MCF 10A (cell line): Measurements from ENCODE around the gene PATL2. TPM values are rescaled to one million over a fixed set of nuclear protein-coding genes. Genes with fewer than 3 reads are reported as not detected.

Experiments used
- BruUV-seq: library from RNA; stranded (reverse); fragments of 400-500 nt; replicated peaks from 2 replicates; lab custom pipeline; 2021; lab: Mats Ljungman, UMichigan
- CTCF ChIA-PET: fragments of 300-600 bp; sonication (Branson Sonifier 250); formaldehyde crosslinking; extraction: SDS; loops from one replicate; lab custom pipeline; 2021; ENCODE audit warnings: antibody characterized with exemption, inconsistent platforms; lab: Yijun Ruan, JAX
- POLR2A ChIA-PET: fragments of 300-600, 350-650 bp; sonication (Branson Sonifier 250); formaldehyde crosslinking; extraction: SDS; loops from one replicate; lab custom pipeline; 2020; ENCODE audit warnings: antibody characterized with exemption, inconsistent platforms; lab: Yijun Ruan, JAX
- DNase-seq: peaks from one replicate; pipeline ENCODE4 v3.0.0-alpha.2; 2018; ENCODE audit not compliant: unreplicated experiment
- H3K27ac Mint-ChIP-seq: one replicate; pipeline ENCODE4 v1.8.0; 2022; ENCODE audit warnings: mild to moderate bottlenecking, low read depth, mixed read lengths; ENCODE audit not compliant: unreplicated experiment
- H3K27me3 Mint-ChIP-seq: one replicate; pipeline ENCODE4 v1.8.0; 2022; ENCODE audit warnings: mixed read lengths; ENCODE audit not compliant: insufficient read depth, unreplicated experiment
- H3K36me3 Mint-ChIP-seq: one replicate; pipeline ENCODE4 v1.8.0; 2022; ENCODE audit warnings: mild to moderate bottlenecking, moderate library complexity, mixed read lengths; ENCODE audit not compliant: insufficient read depth, unreplicated experiment
- H3K4me1 Mint-ChIP-seq: one replicate; pipeline ENCODE4 v1.8.0; 2022; ENCODE audit warnings: mixed read lengths; ENCODE audit not compliant: insufficient read depth, unreplicated experiment
- H3K4me3 Mint-ChIP-seq: one replicate; pipeline ENCODE4 v1.8.0; 2022; ENCODE audit warnings: mild to moderate bottlenecking, moderate library complexity, mixed read lengths; ENCODE audit not compliant: unreplicated experiment
- H3K9me3 Mint-ChIP-seq: one replicate; pipeline ENCODE4 v1.8.0; 2022; ENCODE audit warnings: mixed read lengths; ENCODE audit not compliant: unreplicated experiment
- intact Hi-C: fragments of 100-400 bp; cut with micrococcal nuclease; formaldehyde crosslinking; loops from 2 replicates; pipeline ENCODE4 v1.14.1; 2022
- total RNA-seq: library from RNA; stranded (reverse); gene quantifications from 2 replicates; pipeline ENCODE4 v1.2.3, GENCODE V29; 2022
- TF ChIP-seq, protein P1 (sequence below): fragments of 200-600 bp; IDR thresholded peaks from one replicate; pipeline ENCODE4 v1.8.0; 2022; ENCODE audit warnings: antibody characterized with exemption, mild to moderate bottlenecking; ENCODE audit not compliant: unreplicated experiment

Gene PATL2
- total RNA-seq, 1 experiment from 2014 or later = 0.16 TPM

GRCh38 chr15:44661576-44661975 lies 49.5 kb downstream of the PATL2 start:
- CTCF ChIA-PET = interaction anchor here (0.6 to 2.9 kb wide), 2 partner anchors 49 to 75 kb away, joined by 3 to 83 read pairs; partner anchors contain the start of gene TRIM69
- no peaks in the 10 kb centered on the region for H3K9me3 Mint-ChIP-seq
- H3K27ac Mint-ChIP-seq = no peak overlapping the region
- POLR2A ChIA-PET = interaction anchor here (0.7 to 7.8 kb wide), 5 partner anchors 28 to 540 kb away, joined by 4 to 148 read pairs (median 21); partner anchors contain the start of genes B2M, PATL2 and TRIM69
- H3K4me3 Mint-ChIP-seq = peak overlapping the region; percentile 97
- peaks cover 12% of the 10 kb centered on the region for H3K4me1 Mint-ChIP-seq
- intact Hi-C loops = loop anchor here (5.0 kb wide), 1 partner anchor 79 kb away; no protein-coding TSS in a partner anchor
- no peaks in the 10 kb centered on the region for H3K27me3 Mint-ChIP-seq
- H3K36me3 Mint-ChIP-seq = peaks cover 39% of the 10 kb centered on the region
- DNase-seq = no peak
- TF ChIP-seq, protein P1, sequence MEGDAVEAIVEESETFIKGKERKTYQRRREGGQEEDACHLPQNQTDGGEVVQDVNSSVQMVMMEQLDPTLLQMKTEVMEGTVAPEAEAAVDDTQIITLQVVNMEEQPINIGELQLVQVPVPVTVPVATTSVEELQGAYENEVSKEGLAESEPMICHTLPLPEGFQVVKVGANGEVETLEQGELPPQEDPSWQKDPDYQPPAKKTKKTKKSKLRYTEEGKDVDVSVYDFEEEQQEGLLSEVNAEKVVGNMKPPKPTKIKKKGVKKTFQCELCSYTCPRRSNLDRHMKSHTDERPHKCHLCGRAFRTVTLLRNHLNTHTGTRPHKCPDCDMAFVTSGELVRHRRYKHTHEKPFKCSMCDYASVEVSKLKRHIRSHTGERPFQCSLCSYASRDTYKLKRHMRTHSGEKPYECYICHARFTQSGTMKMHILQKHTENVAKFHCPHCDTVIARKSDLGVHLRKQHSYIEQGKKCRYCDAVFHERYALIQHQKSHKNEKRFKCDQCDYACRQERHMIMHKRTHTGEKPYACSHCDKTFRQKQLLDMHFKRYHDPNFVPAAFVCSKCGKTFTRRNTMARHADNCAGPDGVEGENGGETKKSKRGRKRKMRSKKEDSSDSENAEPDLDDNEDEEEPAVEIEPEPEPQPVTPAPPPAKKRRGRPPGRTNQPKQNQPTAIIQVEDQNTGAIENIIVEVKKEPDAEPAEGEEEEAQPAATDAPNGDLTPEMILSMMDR = no peak
- BruUV-seq = no TSS peak

- Mint-ChIP-seq H3K4me3 (no peak overlapping the region), H3K4me1 (peaks cover 17% of the 10 kb centered on the region), H3K27me3 (no peaks in the 10 kb centered on the region), H3K27ac (no peak overlapping the region), H3K36me3 (peaks cover 51% of the 10 kb centered on the region), H3K9me3 (no peaks in the 10 kb centered on the region)
- intact Hi-C loops = no loop called here
- no peak for DNase-seq
- ChIA-PET POLR2A (interaction anchor here (1.5 to 2.6 kb wide), 2 partner anchors 52 to 69 kb away, joined by 5 to 21 read pairs; partner anchors contain the start of genes B2M and PATL2), CTCF (interaction anchor here (0.6 to 1.1 kb wide), 2 partner anchors 21 to 78 kb away, joined by 4 read pairs; partner anchors contain the start of gene TRIM69)
- BruUV-seq = no TSS peak
- TF ChIP-seq, protein P1 = no peak
These were observed 52.1 kb downstream of the PATL2 start for GRCh38 chr15:44659056-44659455.

- ChIA-PET CTCF (interaction anchor here (0.6 to 1.8 kb wide), 2 partner anchors 31 to 81 kb away, joined by 3 to 11 read pairs; no protein-coding TSS in a partner anchor), POLR2A (interaction anchor here (0.6 to 1.8 kb wide), 2 partner anchors 9 to 24 kb away, joined by 3 to 9 read pairs; no protein-coding TSS in a partner anchor)
- peaks cover 64% of the 10 kb centered on the region for H3K36me3 Mint-ChIP-seq
- no peaks in the 10 kb centered on the region for H3K9me3 Mint-ChIP-seq
- no peak overlapping the region for H3K4me3 Mint-ChIP-seq
- H3K27ac Mint-ChIP-seq = no peak overlapping the region
- BruUV-seq = no TSS peak
- DNase-seq = no peak
- intact Hi-C loops = no loop called here
- H3K27me3 Mint-ChIP-seq = no peaks in the 10 kb centered on the region
- H3K4me1 Mint-ChIP-seq = peaks cover 12% of the 10 kb centered on the region
- TF ChIP-seq, protein P1 = no peak
These were observed 53.7 kb downstream of the PATL2 start for GRCh38 chr15:44657378-44657777.

- H3K27ac Mint-ChIP-seq = no peak overlapping the region
- no TSS peak for BruUV-seq
- H3K36me3 Mint-ChIP-seq = peaks cover 67% of the 10 kb centered on the region
- no peak for DNase-seq
- H3K27me3 Mint-ChIP-seq = no peaks in the 10 kb centered on the region
- peaks cover 10% of the 10 kb centered on the region for H3K4me1 Mint-ChIP-seq
- CTCF ChIA-PET = interaction anchor here (0.6 to 1.8 kb wide), 2 partner anchors 31 to 82 kb away, joined by 3 to 11 read pairs; no protein-coding TSS in a partner anchor
- POLR2A ChIA-PET = interaction anchor here (0.6 to 1.8 kb wide), 2 partner anchors 9 to 24 kb away, joined by 3 to 9 read pairs; no protein-coding TSS in a partner anchor
- no peaks in the 10 kb centered on the region for H3K9me3 Mint-ChIP-seq
- TF ChIP-seq, protein P1 = no peak
- intact Hi-C loops = no loop called here
- H3K4me3 Mint-ChIP-seq = no peak overlapping the region
These were observed 54.2 kb downstream of the PATL2 start for GRCh38 chr15:44656913-44657312.
